ENCODE results near the gene RTN4R. TPM values are rescaled to one million over a fixed set of nuclear protein-coding genes. Genes with fewer than 3 reads are reported as not detected.

The RTN4R gene
- total and polyA plus RNA-seq, 2 of the 13 experiments (the other 11 are each of a cell fraction or from before 2014, with no cell fraction given), result 0.22 to 0.77 TPM

- no peak for TF ChIP-seq KLF16 (CRISPR knock-in tag; IDR thresholded peaks at IDR 0.05)
- TF ChIP-seq ZNF7 (CRISPR knock-in tag; IDR thresholded peaks at IDR 0.05), result no peak
- no peak for TF ChIP-seq ZNF550 (CRISPR knock-in tag; IDR thresholded peaks at IDR 0.05; ENCODE audit: borderline replicate concordance)
- no peak for TF ChIP-seq CEBPG (CRISPR knock-in tag; IDR thresholded peaks at IDR 0.05)
- TF ChIP-seq ELF3 (CRISPR knock-in tag; IDR thresholded peaks at IDR 0.05), result no peak
- TF ChIP-seq, protein P1, sequence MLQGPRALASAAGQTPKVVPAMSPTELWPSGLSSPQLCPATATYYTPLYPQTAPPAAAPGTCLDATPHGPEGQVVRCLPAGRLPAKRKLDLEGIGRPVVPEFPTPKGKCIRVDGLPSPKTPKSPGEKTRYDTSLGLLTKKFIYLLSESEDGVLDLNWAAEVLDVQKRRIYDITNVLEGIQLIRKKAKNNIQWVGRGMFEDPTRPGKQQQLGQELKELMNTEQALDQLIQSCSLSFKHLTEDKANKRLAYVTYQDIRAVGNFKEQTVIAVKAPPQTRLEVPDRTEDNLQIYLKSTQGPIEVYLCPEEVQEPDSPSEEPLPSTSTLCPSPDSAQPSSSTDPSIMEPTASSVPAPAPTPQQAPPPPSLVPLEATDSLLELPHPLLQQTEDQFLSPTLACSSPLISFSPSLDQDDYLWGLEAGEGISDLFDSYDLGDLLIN (CRISPR knock-in tag; IDR thresholded peaks at IDR 0.05; ENCODE audit: borderline replicate concordance), result no peak
- TF ChIP-seq ZSCAN22 (CRISPR knock-in tag; IDR thresholded peaks at IDR 0.05), result no peak
- TF ChIP-seq FOXC1 (CRISPR knock-in tag; IDR thresholded peaks at IDR 0.05; ENCODE audit: borderline replicate concordance), result no peak
- TF ChIP-seq ZNF382 (CRISPR knock-in tag; IDR thresholded peaks at IDR 0.05; ENCODE audit: borderline replicate concordance), result no peak
These were observed 35.3 kb downstream of the RTN4R start (continued) for GRCh38 chr22:20232781-20233180.

DNA sequence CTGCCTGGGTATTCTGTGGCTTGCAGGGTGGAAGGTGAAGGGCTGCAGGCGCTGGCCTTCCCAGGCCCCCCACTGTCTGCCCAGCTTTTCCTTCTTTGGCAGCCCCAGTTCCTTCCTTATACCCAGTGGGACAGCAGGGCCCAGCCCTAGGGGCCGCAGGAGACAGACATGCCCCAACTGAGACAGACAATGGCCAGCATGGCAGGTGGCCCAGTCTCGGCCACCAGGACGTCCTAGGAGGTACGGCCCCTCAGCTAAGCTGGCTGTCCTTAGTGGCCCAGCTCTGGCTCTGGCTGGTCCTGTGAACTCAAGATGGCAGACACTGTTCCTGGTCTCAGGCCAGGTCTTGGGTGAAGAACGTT is 35.9 kb downstream of the RTN4R start:
- H3K36me3 ChIP-seq (replicated peaks in 1 of 2; ENCODE audit: control insufficient read depth in 1 of 2, insufficient read depth in 2 of 2, low read length in 2 of 2), result no peaks in the 10 kb centered on the region
- H3K27ac ChIP-seq (ENCODE audit: extremely low read length, insufficient read depth, low read length), result no peak overlapping the region
- no peaks in the 10 kb centered on the region for H3K9me3 ChIP-seq (ENCODE audit: low read length)
- no peak overlapping the region for H3K9ac ChIP-seq (ENCODE audit: insufficient read depth, low read depth, low read length)
- ChIA-PET CTCF (ENCODE audit: low intra/inter-chr PET ratio, low total read pairs) (no interaction called here), POLR2A (no interaction called here)
- intact Hi-C loops (cut with micrococcal nuclease; ENCODE audit: unreplicated experiment), result no loop called here
- no TSS peak for BruUV-seq (replicated peaks)
- WGBS (ENCODE audit: low lambda C conversion rate), result 27% methylated on average over 3 of the region's 6 CpGs
- no peaks in the 10 kb centered on the region for H3K4me1 ChIP-seq (ENCODE audit: insufficient read depth, low read length)
- H3K4me3 ChIP-seq (replicated peaks in 1 of 3; ENCODE audit: insufficient read depth in 1 of 3, low read depth in 2 of 3, low read length in 3 of 3), result no peak overlapping the region
- FAIRE-seq (no peak), ATAC-seq (no peak), DNase-seq (ENCODE audit: low spot score) (no peak)
- no peaks in the 10 kb centered on the region for H4K20me1 ChIP-seq (ENCODE audit: insufficient read depth, low read length)
- TF ChIP-seq ZFP36L1 (CRISPR knock-in tag; IDR thresholded peaks at IDR 0.05) (no peak), ADNP (CRISPR knock-in tag; IDR thresholded peaks at IDR 0.05) (no peak), ZNF3 (CRISPR knock-in tag; IDR thresholded peaks at IDR 0.05) (no peak), RFX5 (IDR thresholded peaks at IDR 0.05; ENCODE audit: low read depth, low read length) (no peak), ZSCAN9 (CRISPR knock-in tag; IDR thresholded peaks at IDR 0.05; ENCODE audit: borderline replicate concordance) (no peak), EZH2 (conservative IDR thresholded peaks at IDR 0.05; ENCODE audit: low read depth, low read length) (no peak), ELF4 (CRISPR knock-in tag; IDR thresholded peaks at IDR 0.05; ENCODE audit: borderline replicate concordance) (no peak)
- TF ChIP-seq, protein P2, sequence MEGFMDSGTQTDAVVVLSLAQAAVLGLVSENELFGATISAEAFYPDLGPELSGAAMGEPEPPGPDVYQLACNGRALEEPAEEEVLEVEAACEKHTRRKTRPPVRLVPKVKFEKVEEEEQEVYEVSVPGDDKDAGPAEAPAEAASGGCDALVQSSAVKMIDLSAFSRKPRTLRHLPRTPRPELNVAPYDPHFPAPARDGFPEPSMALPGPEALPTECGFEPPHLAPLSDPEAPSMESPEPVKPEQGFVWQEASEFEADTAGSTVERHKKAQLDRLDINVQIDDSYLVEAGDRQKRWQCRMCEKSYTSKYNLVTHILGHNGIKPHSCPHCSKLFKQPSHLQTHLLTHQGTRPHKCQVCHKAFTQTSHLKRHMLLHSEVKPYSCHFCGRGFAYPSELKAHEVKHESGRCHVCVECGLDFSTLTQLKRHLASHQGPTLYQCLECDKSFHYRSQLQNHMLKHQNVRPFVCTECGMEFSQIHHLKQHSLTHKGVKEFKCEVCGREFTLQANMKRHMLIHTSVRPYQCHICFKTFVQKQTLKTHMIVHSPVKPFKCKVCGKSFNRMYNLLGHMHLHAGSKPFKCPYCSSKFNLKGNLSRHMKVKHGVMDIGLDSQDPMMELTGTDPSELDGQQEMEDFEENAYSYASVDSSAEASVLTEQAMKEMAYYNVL (CRISPR knock-in tag; IDR thresholded peaks at IDR 0.05; ENCODE audit: borderline replicate concordance), result no peak
- TF ChIP-seq, protein P3, sequence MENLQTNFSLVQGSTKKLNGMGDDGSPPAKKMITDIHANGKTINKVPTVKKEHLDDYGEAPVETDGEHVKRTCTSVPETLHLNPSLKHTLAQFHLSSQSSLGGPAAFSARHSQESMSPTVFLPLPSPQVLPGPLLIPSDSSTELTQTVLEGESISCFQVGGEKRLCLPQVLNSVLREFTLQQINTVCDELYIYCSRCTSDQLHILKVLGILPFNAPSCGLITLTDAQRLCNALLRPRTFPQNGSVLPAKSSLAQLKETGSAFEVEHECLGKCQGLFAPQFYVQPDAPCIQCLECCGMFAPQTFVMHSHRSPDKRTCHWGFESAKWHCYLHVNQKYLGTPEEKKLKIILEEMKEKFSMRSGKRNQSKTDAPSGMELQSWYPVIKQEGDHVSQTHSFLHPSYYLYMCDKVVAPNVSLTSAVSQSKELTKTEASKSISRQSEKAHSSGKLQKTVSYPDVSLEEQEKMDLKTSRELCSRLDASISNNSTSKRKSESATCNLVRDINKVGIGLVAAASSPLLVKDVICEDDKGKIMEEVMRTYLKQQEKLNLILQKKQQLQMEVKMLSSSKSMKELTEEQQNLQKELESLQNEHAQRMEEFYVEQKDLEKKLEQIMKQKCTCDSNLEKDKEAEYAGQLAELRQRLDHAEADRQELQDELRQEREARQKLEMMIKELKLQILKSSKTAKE (CRISPR knock-in tag; IDR thresholded peaks at IDR 0.05; ENCODE audit: borderline replicate concordance), result no peak
- H3K79me2 ChIP-seq (ENCODE audit: insufficient read depth, low read length), result no peaks in the 10 kb centered on the region
- no peak overlapping the region for H2AFZ ChIP-seq (ENCODE audit: low read length)
- H3K4me2 ChIP-seq (ENCODE audit: low read depth, low read length), result no peak overlapping the region
- in situ Hi-C loops (cut with HindIII; ENCODE audit: extremely low pct_ligation_motif_present, low pct_unique_long_range_greater_than_20kb), result loop anchor here (10.0 kb wide), 1 partner anchor 77 kb away; the partner anchor contains the start of gene CCDC188
- H3K27me3 ChIP-seq (ENCODE audit: control insufficient read depth in 1 of 2, insufficient read depth in 2 of 2, low read length in 2 of 2), result peaks cover 44 to 100% of the 10 kb centered on the region in 2 experiments

Data from HepG2 (cell line).